Parathyroid adenoma (tissue), 2 donors: ENCODE measurements around the gene DNAH8.

Experiments
- H2AFZ ChIP-seq: fragments of 300-600 bp; sonication (generic); one replicate; pipeline ENCODE4 v1.7.0; 2017; ENCODE audit warnings: antibody characterized with exemption, mild to moderate bottlenecking
- H3K27ac ChIP-seq: fragments of 300-600 bp; sonication (generic); one replicate; pipeline ENCODE4 v1.7.0; 2017
- H3K27me3 ChIP-seq: fragments of 300-600 bp; sonication (generic); one replicate; pipeline ENCODE4 v1.7.0; 2017; ENCODE audit warnings: low read length; ENCODE audit not compliant: control insufficient read depth, insufficient read depth
- H3K36me3 ChIP-seq: fragments of 300-600 bp; sonication (generic); one replicate; pipeline ENCODE4 v1.7.0; 2017; ENCODE audit warnings: low read length; ENCODE audit not compliant: control insufficient read depth, insufficient read depth
- H3K4me1 ChIP-seq: fragments of 300-600 bp; sonication (generic); one replicate; pipeline ENCODE4 v1.7.0; 2017; ENCODE audit warnings: control low read depth
- H3K4me2 ChIP-seq: fragments of 300-600 bp; sonication (generic); one replicate; pipeline ENCODE4 v1.7.0; 2017; ENCODE audit warnings: low read length
- H3K4me3 ChIP-seq: fragments of 300-600 bp; sonication (generic); one replicate; pipeline ENCODE4 v1.7.0; 2017; ENCODE audit warnings: low read depth, low read length
- H3K79me2 ChIP-seq: fragments of 300-600 bp; sonication (generic); one replicate; pipeline ENCODE4 v1.7.0; 2017; ENCODE audit warnings: control low read depth
- H3K9ac ChIP-seq: fragments of 300-600 bp; sonication (generic); one replicate; pipeline ENCODE4 v1.7.0; 2017; ENCODE audit warnings: mild to moderate bottlenecking
- H3K9me3 ChIP-seq: fragments of 300-600 bp; sonication (generic); one replicate; pipeline ENCODE4 v1.7.0; 2017; ENCODE audit warnings: low read length; ENCODE audit not compliant: control insufficient read depth
- TF ChIP-seq, protein P1 (sequence below): fragments of 300-600 bp; sonication (generic); IDR thresholded peaks from one replicate; pipeline ENCODE4 v1.7.0; 2017; ENCODE audit warnings: antibody characterized with exemption, mild to moderate bottlenecking
- donor health status: primary hyperparathyroidism.

DNAH8 gene

DNA sequence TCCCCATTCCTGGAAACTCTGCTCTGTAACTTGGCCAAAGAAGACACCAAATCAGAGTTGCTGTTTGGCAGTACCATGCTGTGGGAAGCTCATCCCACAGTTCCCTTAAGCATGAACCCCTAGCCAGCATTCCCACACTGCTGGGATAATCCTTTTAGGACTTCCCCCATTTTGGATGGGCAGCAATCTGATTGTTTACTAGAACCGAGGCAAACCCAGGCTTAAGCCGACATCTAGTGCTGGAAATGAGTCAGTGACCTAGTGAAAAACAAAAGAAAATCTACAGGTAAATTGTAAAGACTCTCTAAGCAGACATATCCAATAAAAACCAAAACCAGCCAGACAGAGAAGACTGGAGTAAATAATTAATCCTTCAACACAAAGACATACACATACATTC is 5.2 kb downstream of the DNAH8 start:
- no peaks in the 10 kb centered on the region for H3K79me2 ChIP-seq
- H3K4me2 ChIP-seq = no peak overlapping the region
- no peak overlapping the region for H3K27ac ChIP-seq
- TF ChIP-seq, protein P1, sequence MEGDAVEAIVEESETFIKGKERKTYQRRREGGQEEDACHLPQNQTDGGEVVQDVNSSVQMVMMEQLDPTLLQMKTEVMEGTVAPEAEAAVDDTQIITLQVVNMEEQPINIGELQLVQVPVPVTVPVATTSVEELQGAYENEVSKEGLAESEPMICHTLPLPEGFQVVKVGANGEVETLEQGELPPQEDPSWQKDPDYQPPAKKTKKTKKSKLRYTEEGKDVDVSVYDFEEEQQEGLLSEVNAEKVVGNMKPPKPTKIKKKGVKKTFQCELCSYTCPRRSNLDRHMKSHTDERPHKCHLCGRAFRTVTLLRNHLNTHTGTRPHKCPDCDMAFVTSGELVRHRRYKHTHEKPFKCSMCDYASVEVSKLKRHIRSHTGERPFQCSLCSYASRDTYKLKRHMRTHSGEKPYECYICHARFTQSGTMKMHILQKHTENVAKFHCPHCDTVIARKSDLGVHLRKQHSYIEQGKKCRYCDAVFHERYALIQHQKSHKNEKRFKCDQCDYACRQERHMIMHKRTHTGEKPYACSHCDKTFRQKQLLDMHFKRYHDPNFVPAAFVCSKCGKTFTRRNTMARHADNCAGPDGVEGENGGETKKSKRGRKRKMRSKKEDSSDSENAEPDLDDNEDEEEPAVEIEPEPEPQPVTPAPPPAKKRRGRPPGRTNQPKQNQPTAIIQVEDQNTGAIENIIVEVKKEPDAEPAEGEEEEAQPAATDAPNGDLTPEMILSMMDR = no peak
- H3K36me3 ChIP-seq = no peaks in the 10 kb centered on the region
- no peaks in the 10 kb centered on the region for H3K4me1 ChIP-seq
- no peaks in the 10 kb centered on the region for H3K27me3 ChIP-seq
- no peak overlapping the region for H3K9ac ChIP-seq
- H2AFZ ChIP-seq = no peak overlapping the region
- H3K9me3 ChIP-seq = no peaks in the 10 kb centered on the region
- no peak overlapping the region for H3K4me3 ChIP-seq

GRCh38 chr6:38722038-38722437 is 6.9 kb downstream of the DNAH8 start:
- Histone ChIP-seq H3K27me3 (no peaks in the 10 kb centered on the region), H3K79me2 (no peaks in the 10 kb centered on the region), H3K9me3 (no peaks in the 10 kb centered on the region), H2AFZ (no peak overlapping the region), H3K36me3 (no peaks in the 10 kb centered on the region), H3K4me3 (no peak overlapping the region), H3K9ac (no peak overlapping the region), H3K27ac (no peak overlapping the region), H3K4me2 (no peak overlapping the region), H3K4me1 (no peaks in the 10 kb centered on the region)
- TF ChIP-seq, protein P1 = no peak

- no peak overlapping the region for H3K4me3 ChIP-seq
- TF ChIP-seq, protein P1 = no peak
Measured at GRCh38 chr6:38722727-38723334, 7.7 kb downstream of the DNAH8 start.

GRCh38 chr6:38723783-38724182 is 8.7 kb downstream of the DNAH8 start:
- H3K27ac ChIP-seq = no peak overlapping the region
- no peaks in the 10 kb centered on the region for H3K4me1 ChIP-seq
- no peaks in the 10 kb centered on the region for H3K27me3 ChIP-seq
- no peak overlapping the region for H3K9ac ChIP-seq
- H3K4me2 ChIP-seq = no peak overlapping the region
- H3K4me3 ChIP-seq = no peak overlapping the region
- no peaks in the 10 kb centered on the region for H3K79me2 ChIP-seq
- no peak overlapping the region for H2AFZ ChIP-seq
- TF ChIP-seq, protein P1 = no peak
- no peaks in the 10 kb centered on the region for H3K36me3 ChIP-seq
- H3K9me3 ChIP-seq = no peaks in the 10 kb centered on the region

More at GRCh38 chr6:38722727-38723334, 7.7 kb downstream of the DNAH8 start:
- Histone ChIP-seq H3K36me3 (no peaks in the 10 kb centered on the region), H3K27me3 (no peaks in the 10 kb centered on the region), H3K9ac (no peak overlapping the region), H3K4me1 (no peaks in the 10 kb centered on the region), H3K4me2 (no peak overlapping the region), H3K27ac (no peak overlapping the region), H3K79me2 (no peaks in the 10 kb centered on the region), H2AFZ (no peak overlapping the region), H3K9me3 (no peaks in the 10 kb centered on the region)

- H3K4me1 ChIP-seq = no peaks in the 10 kb centered on the region
- TF ChIP-seq, protein P1 = no peak
- H3K79me2 ChIP-seq = no peaks in the 10 kb centered on the region
- no peaks in the 10 kb centered on the region for H3K36me3 ChIP-seq
- no peak overlapping the region for H3K4me2 ChIP-seq
- no peak overlapping the region for H3K4me3 ChIP-seq
- no peak overlapping the region for H3K9ac ChIP-seq
- no peak overlapping the region for H3K27ac ChIP-seq
- H2AFZ ChIP-seq = no peak overlapping the region
- H3K27me3 ChIP-seq = no peaks in the 10 kb centered on the region
- H3K9me3 ChIP-seq = no peaks in the 10 kb centered on the region
Measured at GRCh38 chr6:38724343-38724742, 9.2 kb downstream of the DNAH8 start.
